Esophagus squamous epithelium (tissue), 5 donors: Measurements from ENCODE around the gene IGFBP5. TPM values are rescaled to one million over a fixed set of nuclear protein-coding genes. Genes with fewer than 3 reads are reported as not detected.
A peak's percentile ranks its signal among the peaks of the same experiment; 100 is the strongest.

Experiments
- DNase-seq: peaks from one replicate; lab custom pipeline; 2025; lab: John Stamatoyannopoulos, UW
- H3K27ac ChIP-seq, 4 donors: fragments of 200-600 bp; sonication (generic); one replicate each; pipeline ENCODE4 v1.5.1; 2016 to 2019; ENCODE audit warnings: mild to moderate bottlenecking in 1 of 4
- H3K27me3 ChIP-seq, 4 donors: fragments of 200-600 bp; sonication (generic); 1 replicate in 3 of 4; 2 replicates in 1 of 4; pipeline versions ENCODE4 v1.5.1 to v1.6.0; 2017 to 2021; ENCODE audit warnings: antibody characterized with exemption in 1 of 4
- H3K36me3 ChIP-seq, 3 donors: fragments of 200-600 bp; sonication (generic); one replicate each; pipeline ENCODE4 v1.5.1; 2016 to 2019
- H3K4me1 ChIP-seq, 3 donors: fragments of 200-600 bp; sonication (generic); one replicate each; pipeline ENCODE4 v1.5.1; 2017 to 2019
- H3K4me3 ChIP-seq, 4 donors: fragments of 200-600 bp; sonication (generic); 1 replicate in 3 of 4; 2 replicates in 1 of 4; pipeline ENCODE4 v1.5.1; 2016 to 2019; ENCODE audit warnings: mild to moderate bottlenecking in 2 of 4, moderate library complexity in 1 of 4
- H3K9me3 ChIP-seq, 3 donors: fragments of 200-600 bp; sonication (generic); one replicate each; pipeline ENCODE4 v1.5.1; 2016 to 2019
- POLR2A ChIP-seq, 4 donors: fragments of 450-650 bp; IDR thresholded peaks; one replicate each; pipeline ENCODE4 v1.6.1; 2017; ENCODE audit warnings: antibody characterized with exemption in 4 of 4, mild to moderate bottlenecking in 4 of 4, moderate library complexity in 3 of 4
- WGBS, 2 donors: methylation state at CpG; one replicate each; pipeline ENCODE4 v1.1.5; 2018; 5-methylcytosine and 5-hydroxymethylcytosine counted together
- intact Hi-C: fragments of 100-400 bp; cut with DNase I; formaldehyde crosslinking; loops from one replicate; pipeline ENCODE4 v1.15.0; 2022
- total RNA-seq, 4 donors: library from RNA; depleted of rRNA; stranded (reverse); fragments of >200 nt; gene quantifications; one replicate each; pipeline ENCODE4 v1.1.0, GENCODE V29; 2016
- TF ChIP-seq, protein P1 (sequence below), 6 experiments: fragments of 450-650 bp in 4 of 6; fragments of 200-600 bp in 2 of 6; sonication (generic) in 2 of 6; IDR thresholded peaks; one replicate each; pipeline ENCODE4 v1.5.1; 2016 to 2019; ENCODE audit warnings: antibody characterized with exemption in 6 of 6, mild to moderate bottlenecking in 4 of 6, moderate library complexity in 4 of 6
- donor health status: DM: yes; HTN: yes; CAD: no.

The IGFBP5 gene
- total RNA-seq, 4 donors from 2014 or later: 26.9 to 899 (median 95.4) TPM

DNA sequence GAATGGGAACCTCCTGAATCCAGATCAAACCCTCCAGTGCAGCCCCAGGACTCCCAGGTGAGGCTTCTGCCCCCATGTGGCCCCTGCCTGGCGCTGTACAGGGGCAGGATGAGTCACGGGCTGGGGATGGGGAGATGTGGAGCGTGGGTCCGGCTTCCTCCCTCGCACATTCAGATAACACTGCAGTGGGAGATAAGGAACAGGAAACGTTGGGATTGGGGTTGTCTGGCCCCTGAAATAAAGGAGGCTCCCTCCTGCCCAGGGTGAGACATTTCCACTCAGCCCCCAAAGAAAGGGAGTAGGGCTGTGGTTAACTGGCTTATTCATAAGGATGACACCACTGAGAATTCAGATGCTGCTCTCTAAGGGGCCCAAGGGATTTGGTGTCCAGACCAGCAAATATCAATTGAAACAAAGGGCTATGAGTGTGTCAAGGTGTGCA, 30.7 kb downstream of the IGFBP5 start:
- Histone ChIP-seq H3K27me3 (no peaks in the 10 kb centered on the region), H3K9me3 (no peaks in the 10 kb centered on the region), H3K4me3 (no peak overlapping the region), H3K27ac (peak overlapping the region in 3 of 4 donors; percentile 18 to 55 (median 30)), H3K4me1 (peaks cover 17 to 35% (median 17%) of the 10 kb centered on the region in 3 donors), H3K36me3 (peaks cover 0 to 46% (median 0%) of the 10 kb centered on the region in 3 donors)
- WGBS, 2 donors: 44 to 61% methylated on average over 3 to 5 of the region's 6 CpGs
- intact Hi-C loops: no loop called here
- TF ChIP-seq, protein P1, sequence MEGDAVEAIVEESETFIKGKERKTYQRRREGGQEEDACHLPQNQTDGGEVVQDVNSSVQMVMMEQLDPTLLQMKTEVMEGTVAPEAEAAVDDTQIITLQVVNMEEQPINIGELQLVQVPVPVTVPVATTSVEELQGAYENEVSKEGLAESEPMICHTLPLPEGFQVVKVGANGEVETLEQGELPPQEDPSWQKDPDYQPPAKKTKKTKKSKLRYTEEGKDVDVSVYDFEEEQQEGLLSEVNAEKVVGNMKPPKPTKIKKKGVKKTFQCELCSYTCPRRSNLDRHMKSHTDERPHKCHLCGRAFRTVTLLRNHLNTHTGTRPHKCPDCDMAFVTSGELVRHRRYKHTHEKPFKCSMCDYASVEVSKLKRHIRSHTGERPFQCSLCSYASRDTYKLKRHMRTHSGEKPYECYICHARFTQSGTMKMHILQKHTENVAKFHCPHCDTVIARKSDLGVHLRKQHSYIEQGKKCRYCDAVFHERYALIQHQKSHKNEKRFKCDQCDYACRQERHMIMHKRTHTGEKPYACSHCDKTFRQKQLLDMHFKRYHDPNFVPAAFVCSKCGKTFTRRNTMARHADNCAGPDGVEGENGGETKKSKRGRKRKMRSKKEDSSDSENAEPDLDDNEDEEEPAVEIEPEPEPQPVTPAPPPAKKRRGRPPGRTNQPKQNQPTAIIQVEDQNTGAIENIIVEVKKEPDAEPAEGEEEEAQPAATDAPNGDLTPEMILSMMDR (IDR thresholded peaks at IDR 0.05): no peak
- TF ChIP-seq POLR2A (IDR thresholded peaks at IDR 0.05): no peak
- DNase-seq: no peak

DNA sequence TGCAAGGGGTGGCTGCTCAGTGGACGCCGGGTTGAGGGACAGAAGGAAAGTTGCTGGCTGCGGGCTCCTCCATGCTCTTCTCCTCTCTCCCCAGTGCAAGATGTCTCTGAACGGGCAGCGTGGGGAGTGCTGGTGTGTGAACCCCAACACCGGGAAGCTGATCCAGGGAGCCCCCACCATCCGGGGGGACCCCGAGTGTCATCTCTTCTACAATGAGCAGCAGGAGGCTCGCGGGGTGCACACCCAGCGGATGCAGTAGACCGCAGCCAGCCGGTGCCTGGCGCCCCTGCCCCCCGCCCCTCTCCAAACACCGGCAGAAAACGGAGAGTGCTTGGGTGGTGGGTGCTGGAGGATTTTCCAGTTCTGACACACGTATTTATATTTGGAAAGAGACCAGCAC, 31.5 kb downstream of the IGFBP5 start:
- H3K36me3 ChIP-seq: peaks cover 0 to 46% (median 0%) of the 10 kb centered on the region in 3 donors
- no peaks in the 10 kb centered on the region for H3K27me3 ChIP-seq
- H3K4me3 ChIP-seq: no peak overlapping the region
- intact Hi-C loops: no loop called here
- H3K27ac ChIP-seq: no peak overlapping the region
- H3K9me3 ChIP-seq: no peaks in the 10 kb centered on the region
- peaks cover 19 to 43% (median 24%) of the 10 kb centered on the region in 3 donors for H3K4me1 ChIP-seq
- no peak for TF ChIP-seq POLR2A (IDR thresholded peaks at IDR 0.05)
- TF ChIP-seq, protein P1 (IDR thresholded peaks at IDR 0.05): no peak
- WGBS, 2 donors: 90 to 91% methylated on average over 5 to 15 of the region's 18 CpGs
- DNase-seq: no peak

DNA sequence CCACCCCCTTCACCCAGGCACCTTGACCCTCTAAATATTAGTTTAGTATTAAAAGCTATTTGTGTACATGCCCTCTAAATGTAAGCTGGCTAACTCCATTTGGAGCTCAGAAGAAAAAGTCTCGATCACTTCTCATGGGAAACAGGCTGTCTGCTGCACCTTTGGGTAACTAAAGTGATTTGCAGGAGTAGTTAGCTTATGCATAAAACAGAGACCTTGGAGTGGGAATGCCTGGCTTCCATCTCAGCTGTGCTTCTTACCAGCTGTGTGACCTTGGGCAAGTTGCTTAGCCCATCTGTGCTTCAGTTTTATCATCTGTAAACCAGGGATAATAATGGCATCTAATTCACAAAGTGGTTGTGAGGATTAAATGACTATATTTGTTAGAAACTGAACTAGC, 32.2 kb downstream of the IGFBP5 start:
- 94 to 100% methylated on average over 1 of the region's 1 CpG for WGBS, 2 donors
- no peaks in the 10 kb centered on the region for H3K9me3 ChIP-seq
- TF ChIP-seq POLR2A (IDR thresholded peaks at IDR 0.05): no peak
- TF ChIP-seq, protein P1 (IDR thresholded peaks at IDR 0.05): no peak
- H3K36me3 ChIP-seq: peaks cover 0 to 46% (median 0%) of the 10 kb centered on the region in 3 donors
- no peak overlapping the region for H3K27ac ChIP-seq
- no peak for DNase-seq
- H3K4me3 ChIP-seq: no peak overlapping the region
- H3K27me3 ChIP-seq: no peaks in the 10 kb centered on the region
- H3K4me1 ChIP-seq: peaks cover 19 to 50% (median 24%) of the 10 kb centered on the region in 3 donors
- intact Hi-C loops: no loop called here

DNA sequence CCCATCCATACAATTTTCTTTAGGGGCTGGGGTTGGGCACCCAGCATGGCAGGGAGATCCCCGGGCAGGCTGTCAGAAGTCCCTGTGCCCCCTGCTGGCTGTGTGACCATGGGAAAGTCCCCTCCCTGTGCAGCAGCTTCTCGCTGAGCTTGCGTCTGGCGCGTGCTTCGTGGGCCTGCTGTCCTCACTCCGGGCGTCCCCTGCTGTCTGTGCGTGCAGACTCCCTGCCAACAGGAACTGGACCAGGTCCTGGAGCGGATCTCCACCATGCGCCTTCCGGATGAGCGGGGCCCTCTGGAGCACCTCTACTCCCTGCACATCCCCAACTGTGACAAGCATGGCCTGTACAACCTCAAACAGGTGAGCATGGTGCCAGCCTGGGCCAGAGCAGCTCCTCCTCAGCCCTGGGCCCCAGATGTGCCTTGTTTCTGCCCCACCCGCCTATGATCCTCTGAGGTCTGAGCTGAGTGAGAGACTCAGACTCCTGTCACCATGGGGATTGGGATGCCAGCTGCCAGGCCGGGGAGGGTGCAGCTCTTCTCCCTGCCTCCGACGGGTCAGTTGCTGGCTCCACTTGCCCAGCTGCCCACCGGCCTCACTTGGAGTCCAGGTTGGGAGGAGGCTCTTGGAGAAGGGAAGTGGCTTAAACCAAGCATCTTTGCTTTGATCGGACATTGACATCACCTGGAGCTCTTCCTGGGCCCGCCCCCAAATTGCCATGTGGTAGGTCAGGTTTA, 33.5 kb downstream of the IGFBP5 start:
- DNase-seq: no peak
- 93 to 94% methylated on average over 7 to 10 of the region's 20 CpGs for WGBS, 2 donors
- intact Hi-C loops: no loop called here

DNA sequence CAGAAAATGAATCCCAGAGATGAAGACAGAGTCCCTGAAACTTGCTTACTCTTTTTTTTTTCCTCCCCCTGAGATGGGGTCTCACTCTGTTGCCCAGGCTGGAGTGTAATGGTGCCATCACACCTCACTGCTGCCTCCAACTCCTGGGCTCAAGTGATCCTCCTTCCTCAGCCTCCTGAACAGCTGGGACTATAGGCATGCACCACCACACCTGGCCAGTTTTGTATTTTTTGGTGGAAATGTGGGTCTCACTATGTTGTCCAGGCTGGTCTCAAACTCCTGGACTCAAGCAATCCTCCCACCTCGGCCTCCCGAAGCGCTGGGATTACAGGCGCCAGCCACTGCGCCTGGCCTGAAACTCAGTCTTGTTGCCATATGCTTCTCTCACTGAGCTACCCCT, 34.3 kb downstream of the IGFBP5 start:
- TF ChIP-seq, protein P1 (IDR thresholded peaks at IDR 0.05): no peak
- TF ChIP-seq POLR2A (IDR thresholded peaks at IDR 0.05): no peak
- intact Hi-C loops: no loop called here
- H3K4me3 ChIP-seq: no peak overlapping the region
- H3K27me3 ChIP-seq: no peaks in the 10 kb centered on the region
- H3K9me3 ChIP-seq: no peaks in the 10 kb centered on the region
- H3K36me3 ChIP-seq: peaks cover 0 to 46% (median 0%) of the 10 kb centered on the region in 3 donors
- no CpG with 5 or more reads among the region's 5 CpGs for WGBS, 2 donors
- peaks cover 17 to 54% (median 20%) of the 10 kb centered on the region in 3 donors for H3K4me1 ChIP-seq
- no peak for DNase-seq
- H3K27ac ChIP-seq: no peak overlapping the region

More for the DNA sequence above, 33.5 kb downstream of the IGFBP5 start:
- Histone ChIP-seq H3K4me1 (peaks cover 19 to 60% (median 24%) of the 10 kb centered on the region in 3 donors), H3K27ac (no peak overlapping the region), H3K9me3 (no peaks in the 10 kb centered on the region), H3K36me3 (peaks cover 0 to 46% (median 0%) of the 10 kb centered on the region in 3 donors), H3K27me3 (no peaks in the 10 kb centered on the region), H3K4me3 (no peak overlapping the region)
- no peak for TF ChIP-seq POLR2A (IDR thresholded peaks at IDR 0.05)
- TF ChIP-seq, protein P1 (IDR thresholded peaks at IDR 0.05): peak in 2 of 6 experiments; percentile 16 to 17
